Measurements from ENCODE around the gene METTL16. TPM values are rescaled to one million over a fixed set of nuclear protein-coding genes. Genes with fewer than 3 reads are reported as not detected.

The METTL16 gene
- total and polyA plus RNA-seq, 9 of the 15 experiments (the other 6 are each of a cell fraction or from before 2014, with no cell fraction given): 12.1 to 30.5 (median 19.8) TPM

GRCh38 chr17:2393954-2394749 lies 117.5 kb downstream of the METTL16 start (continued):
- TF ChIP-seq, protein P1, sequence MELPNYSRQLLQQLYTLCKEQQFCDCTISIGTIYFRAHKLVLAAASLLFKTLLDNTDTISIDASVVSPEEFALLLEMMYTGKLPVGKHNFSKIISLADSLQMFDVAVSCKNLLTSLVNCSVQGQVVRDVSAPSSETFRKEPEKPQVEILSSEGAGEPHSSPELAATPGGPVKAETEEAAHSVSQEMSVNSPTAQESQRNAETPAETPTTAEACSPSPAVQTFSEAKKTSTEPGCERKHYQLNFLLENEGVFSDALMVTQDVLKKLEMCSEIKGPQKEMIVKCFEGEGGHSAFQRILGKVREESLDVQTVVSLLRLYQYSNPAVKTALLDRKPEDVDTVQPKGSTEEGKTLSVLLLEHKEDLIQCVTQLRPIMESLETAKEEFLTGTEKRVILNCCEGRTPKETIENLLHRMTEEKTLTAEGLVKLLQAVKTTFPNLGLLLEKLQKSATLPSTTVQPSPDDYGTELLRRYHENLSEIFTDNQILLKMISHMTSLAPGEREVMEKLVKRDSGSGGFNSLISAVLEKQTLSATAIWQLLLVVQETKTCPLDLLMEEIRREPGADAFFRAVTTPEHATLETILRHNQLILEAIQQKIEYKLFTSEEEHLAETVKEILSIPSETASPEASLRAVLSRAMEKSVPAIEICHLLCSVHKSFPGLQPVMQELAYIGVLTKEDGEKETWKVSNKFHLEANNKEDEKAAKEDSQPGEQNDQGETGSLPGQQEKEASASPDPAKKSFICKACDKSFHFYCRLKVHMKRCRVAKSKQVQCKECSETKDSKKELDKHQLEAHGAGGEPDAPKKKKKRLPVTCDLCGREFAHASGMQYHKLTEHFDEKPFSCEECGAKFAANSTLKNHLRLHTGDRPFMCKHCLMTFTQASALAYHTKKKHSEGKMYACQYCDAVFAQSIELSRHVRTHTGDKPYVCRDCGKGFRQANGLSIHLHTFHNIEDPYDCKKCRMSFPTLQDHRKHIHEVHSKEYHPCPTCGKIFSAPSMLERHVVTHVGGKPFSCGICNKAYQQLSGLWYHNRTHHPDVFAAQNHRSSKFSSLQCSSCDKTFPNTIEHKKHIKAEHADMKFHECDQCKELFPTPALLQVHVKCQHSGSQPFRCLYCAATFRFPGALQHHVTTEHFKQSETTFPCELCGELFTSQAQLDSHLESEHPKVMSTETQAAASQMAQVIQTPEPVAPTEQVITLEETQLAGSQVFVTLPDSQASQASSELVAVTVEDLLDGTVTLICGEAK (IDR thresholded peaks at IDR 0.05): no peak
- TF ChIP-seq, protein P1 (CRISPR knock-in tag; IDR thresholded peaks at IDR 0.05): no peak
- TF ChIP-seq, protein P2, sequence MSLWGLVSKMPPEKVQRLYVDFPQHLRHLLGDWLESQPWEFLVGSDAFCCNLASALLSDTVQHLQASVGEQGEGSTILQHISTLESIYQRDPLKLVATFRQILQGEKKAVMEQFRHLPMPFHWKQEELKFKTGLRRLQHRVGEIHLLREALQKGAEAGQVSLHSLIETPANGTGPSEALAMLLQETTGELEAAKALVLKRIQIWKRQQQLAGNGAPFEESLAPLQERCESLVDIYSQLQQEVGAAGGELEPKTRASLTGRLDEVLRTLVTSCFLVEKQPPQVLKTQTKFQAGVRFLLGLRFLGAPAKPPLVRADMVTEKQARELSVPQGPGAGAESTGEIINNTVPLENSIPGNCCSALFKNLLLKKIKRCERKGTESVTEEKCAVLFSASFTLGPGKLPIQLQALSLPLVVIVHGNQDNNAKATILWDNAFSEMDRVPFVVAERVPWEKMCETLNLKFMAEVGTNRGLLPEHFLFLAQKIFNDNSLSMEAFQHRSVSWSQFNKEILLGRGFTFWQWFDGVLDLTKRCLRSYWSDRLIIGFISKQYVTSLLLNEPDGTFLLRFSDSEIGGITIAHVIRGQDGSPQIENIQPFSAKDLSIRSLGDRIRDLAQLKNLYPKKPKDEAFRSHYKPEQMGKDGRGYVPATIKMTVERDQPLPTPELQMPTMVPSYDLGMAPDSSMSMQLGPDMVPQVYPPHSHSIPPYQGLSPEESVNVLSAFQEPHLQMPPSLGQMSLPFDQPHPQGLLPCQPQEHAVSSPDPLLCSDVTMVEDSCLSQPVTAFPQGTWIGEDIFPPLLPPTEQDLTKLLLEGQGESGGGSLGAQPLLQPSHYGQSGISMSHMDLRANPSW (CRISPR knock-in tag; IDR thresholded peaks at IDR 0.05): no peak
- TF ChIP-seq KDM1A (IDR thresholded peaks at IDR 0.05): no peak

All from K562 (cell line).